Peyer's patch (tissue), 4 donors: ENCODE measurements around the gene ADAMTS18.

Source experiments
- CTCF ChIP-seq, 6 experiments: fragments of 450-650 bp in 4 of 6; fragments of 200-600 bp in 2 of 6; sonication (generic) in 1 of 6; IDR thresholded peaks; one replicate each; pipeline ENCODE4 v1.5.1; 2017 to 2019; ENCODE audit warnings: antibody characterized with exemption in 6 of 6, mild to moderate bottlenecking in 3 of 6, moderate library complexity in 1 of 6
- POLR2A ChIP-seq, 2 donors: fragments of 450-650 bp; IDR thresholded peaks; one replicate each; pipeline ENCODE4 v1.5.1; 2017; ENCODE audit warnings: antibody characterized with exemption in 2 of 2, mild to moderate bottlenecking in 2 of 2, moderate library complexity in 2 of 2

GRCh38 chr16:77328274-77328673 lies 106.6 kb downstream of the ADAMTS18 start:
- TF ChIP-seq CTCF (IDR thresholded peaks at IDR 0.05), result no peak
- TF ChIP-seq POLR2A (IDR thresholded peaks at IDR 0.05), result no peak
